RCC 7860 (cell line): ENCODE data around the gene ST3GAL4.

Experiments
- DNase-seq: peaks from one replicate; pipeline ENCODE4 v3.0.0-alpha.2; 2015; ENCODE audit warnings: low spot score
- FAIRE-seq: peaks from 2 replicates; lab custom pipeline; 2012; peaks lifted over from hg19 to GRCh38; lab: Jason Lieb, UNC

Gene ST3GAL4

GRCh38 chr11:126403022-126403581 is 47.6 kb downstream of the ST3GAL4 start:
- FAIRE-seq = no peak
- no peak for DNase-seq

DNA sequence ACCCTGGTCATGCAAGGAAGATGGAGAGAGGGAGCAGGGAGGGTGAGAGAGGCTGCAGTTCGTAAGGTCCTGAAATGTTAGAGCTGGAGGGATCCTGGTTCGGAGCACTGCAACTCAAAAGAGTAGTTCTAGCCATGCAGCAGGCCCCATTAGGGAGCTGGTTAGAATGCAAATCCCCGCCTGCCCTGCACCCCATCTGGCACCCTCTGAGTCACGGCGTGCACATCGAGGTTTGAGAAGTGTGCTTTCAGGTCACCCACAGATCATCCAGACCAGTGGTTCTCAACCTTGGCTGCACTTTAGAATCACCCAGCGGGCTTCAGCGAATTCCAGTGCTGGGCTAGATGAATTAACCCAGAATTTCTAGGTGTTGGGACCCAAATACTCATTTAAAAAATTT is 48.2 kb downstream of the ST3GAL4 start:
- no peak for FAIRE-seq
- no peak for DNase-seq

- no peak for FAIRE-seq
- DNase-seq = no peak
These were observed 48.9 kb downstream of the ST3GAL4 start for GRCh38 chr11:126404367-126404766.

DNA sequence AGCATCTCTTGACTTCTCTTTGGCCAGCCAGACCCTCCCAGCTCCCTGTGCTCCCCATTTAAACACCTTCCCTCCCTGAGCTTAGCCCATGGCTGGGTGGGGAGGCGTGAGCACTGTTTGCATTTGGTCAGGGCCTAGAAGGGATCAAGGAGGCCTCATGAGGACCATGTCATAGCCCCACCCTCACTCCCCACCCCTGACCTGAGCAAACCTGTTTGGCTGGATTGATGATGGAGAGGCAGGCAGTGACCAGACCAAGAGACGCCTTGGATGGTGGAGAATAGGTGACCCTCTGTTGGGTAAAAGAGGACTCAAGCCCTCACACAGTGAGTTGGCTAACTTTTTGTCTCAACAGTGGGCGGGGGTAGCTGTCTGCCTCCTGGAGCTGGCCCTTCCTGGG is 49.9 kb downstream of the ST3GAL4 start:
- DNase-seq (no peak), FAIRE-seq (no peak)

DNA sequence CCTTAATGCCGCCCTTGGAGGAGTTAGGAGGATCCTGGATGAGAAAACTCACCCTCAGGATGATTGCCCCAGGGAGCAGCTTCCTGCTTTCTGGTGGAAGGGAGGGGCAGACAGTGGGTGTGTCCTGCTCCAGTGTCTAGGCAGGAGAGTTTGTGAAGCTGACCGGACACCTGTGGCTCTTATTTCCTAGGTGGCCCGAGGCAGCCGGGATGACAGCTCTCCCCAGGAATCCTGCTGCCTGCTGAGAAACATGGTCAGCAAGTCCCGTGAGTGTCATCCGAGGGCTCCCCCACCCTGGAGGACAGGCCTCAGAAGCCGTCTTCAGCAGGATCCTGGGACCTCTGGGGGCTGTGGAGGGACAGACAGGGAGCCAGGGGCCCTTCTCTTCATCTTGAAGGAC is 50.4 kb downstream of the ST3GAL4 start:
- no peak for FAIRE-seq
- DNase-seq = no peak

- DNase-seq = no peak
- FAIRE-seq = no peak
These were observed 50.9 kb downstream of the ST3GAL4 start for GRCh38 chr11:126406368-126406767.

GRCh38 chr11:126407101-126407521 is 51.6 kb downstream of the ST3GAL4 start:
- DNase-seq = no peak
- no peak for FAIRE-seq

DNA sequence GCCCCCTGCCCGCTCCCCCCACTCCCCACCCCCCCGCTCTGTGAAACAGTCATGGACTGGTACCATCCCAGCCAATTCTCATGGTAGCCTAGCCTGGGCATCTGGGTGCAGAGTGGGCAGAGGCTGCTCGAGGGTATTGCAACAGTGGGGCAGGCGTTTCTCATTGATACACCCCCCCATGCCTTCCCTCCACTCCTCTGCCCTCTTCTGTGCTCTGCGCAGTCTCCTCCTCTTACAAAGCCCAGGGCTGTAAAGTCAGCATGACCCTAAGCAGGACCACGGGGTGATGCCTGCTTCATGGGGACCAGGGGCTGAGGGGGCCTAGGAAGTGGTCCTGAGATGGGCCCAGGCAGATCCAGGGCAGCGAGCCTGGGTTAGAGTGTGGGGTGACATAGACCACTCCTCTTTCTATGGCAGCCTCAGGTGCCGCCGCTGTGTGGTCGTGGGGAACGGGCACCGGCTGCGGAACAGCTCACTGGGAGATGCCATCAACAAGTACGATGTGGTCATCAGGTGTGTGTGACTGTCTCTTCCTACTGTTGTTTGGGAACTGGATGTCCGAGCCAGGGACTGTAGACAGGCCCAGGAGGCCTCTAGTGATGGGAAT is 52.3 kb downstream of the ST3GAL4 start:
- DNase-seq = no peak
- no peak for FAIRE-seq

- no peak for FAIRE-seq
- no peak for DNase-seq
These were observed 53.0 kb downstream of the ST3GAL4 start for GRCh38 chr11:126408496-126408895.

GRCh38 chr11:126408901-126409619 is 53.6 kb downstream of the ST3GAL4 start:
- no peak for DNase-seq
- no peak for FAIRE-seq

- DNase-seq = no peak
- FAIRE-seq = no peak
These were observed 54.1 kb downstream of the ST3GAL4 start for GRCh38 chr11:126409620-126409985.

GRCh38 chr11:126410649-126411048 is 55.2 kb downstream of the ST3GAL4 start:
- FAIRE-seq (no peak), DNase-seq (no peak)

DNA sequence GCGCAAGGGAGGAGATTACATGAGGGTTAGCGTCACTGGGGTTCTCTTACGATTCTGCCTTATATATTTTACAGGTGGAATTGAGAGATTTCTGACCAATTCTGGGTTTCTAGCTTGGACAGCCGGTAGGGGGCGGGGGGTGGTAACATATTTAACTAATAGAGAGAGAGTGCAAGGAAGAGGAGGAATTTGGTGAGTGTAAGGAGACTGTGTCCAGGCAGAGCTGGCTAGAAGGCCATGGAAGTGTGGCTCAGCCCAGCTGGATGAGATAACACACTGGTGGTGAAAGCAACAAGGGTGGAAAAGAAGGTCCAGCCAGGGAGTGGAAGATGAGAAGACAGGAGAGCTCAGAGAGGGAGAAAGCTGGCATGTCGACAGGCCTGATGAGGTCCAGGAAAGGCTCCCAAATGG is 56.5 kb downstream of the ST3GAL4 start:
- no peak for DNase-seq
- no peak for FAIRE-seq

DNA sequence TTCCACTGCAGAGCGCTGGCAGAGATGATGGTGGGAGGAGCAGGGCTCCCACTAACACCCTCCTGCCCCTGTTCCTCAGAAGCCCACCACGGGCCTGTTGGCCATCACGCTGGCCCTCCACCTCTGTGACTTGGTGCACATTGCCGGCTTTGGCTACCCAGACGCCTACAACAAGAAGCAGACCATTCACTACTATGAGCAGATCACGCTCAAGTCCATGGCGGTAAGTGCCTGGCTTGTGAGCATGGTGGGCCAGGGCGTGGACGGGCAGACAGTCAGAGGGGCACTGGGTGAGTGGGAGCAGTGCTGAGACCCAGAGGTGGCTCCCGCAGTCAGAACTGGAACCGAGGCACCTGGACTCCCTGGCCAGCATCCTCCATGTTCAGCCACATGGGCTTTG is 57.9 kb downstream of the ST3GAL4 start:
- no peak for FAIRE-seq
- no peak for DNase-seq

GRCh38 chr11:126413843-126414405 is 58.4 kb downstream of the ST3GAL4 start:
- no peak for DNase-seq
- FAIRE-seq = no peak

DNA sequence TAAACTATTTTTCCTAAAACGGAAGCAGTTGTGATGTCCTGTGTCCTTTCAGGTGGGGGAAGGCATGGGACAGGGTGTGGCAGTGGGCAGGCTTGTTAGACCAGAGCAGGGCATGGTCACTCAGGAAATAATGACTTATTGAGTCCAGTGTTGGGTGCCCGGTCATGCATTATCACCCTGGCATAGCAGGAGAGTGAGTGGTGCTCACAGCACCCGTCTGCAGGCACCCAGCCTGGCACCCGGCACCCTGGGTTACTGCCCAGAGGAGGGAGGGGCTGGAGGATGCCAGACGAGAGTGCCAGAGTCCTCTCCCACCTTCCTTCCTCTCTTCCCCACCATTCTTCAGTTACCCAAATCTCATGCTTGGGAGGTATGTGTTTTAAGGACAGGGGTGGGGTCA is 59.1 kb downstream of the ST3GAL4 start:
- no peak for FAIRE-seq
- DNase-seq = no peak

- no peak for FAIRE-seq
These were observed 59.6 kb downstream of the ST3GAL4 start for GRCh38 chr11:126415128-126415527.

DNA sequence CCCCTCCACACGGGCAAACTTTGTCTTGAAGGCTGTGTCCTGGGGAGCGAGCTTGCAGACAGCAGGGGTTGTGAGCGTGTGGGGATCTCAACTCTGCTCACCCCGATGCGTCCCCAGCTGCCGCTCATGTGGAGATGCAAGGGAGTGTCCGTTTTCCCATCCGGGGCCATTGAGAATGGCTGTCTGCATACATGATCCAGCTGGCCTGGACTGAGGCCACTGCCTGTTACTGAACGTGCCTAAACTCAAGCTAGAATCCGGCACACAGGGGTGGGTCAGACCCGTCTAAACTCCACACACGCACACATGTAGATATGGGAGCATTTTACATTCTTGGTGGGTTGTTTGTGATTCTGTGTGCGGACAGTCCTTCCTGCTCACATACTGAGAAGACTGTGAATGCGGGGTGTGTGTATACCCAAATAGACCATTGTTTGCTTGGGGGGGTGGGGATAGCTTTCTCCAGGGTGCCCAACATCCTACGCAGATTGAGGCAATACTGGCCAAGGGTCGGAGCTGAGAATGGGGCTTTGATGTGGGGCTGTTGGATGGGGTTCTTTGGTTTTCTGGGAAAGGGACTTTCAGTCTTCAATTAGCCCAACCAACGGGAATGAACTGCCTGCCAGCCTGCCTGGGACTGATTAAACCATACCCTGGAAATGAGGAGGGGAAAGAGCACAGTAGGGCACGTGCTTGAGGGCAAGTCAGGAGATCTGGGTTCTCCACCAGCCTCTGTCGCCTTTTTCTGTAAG is 60.4 kb downstream of the ST3GAL4 start:
- FAIRE-seq (no peak), DNase-seq (no peak)

More at GRCh38 chr11:126415128-126415527, 59.6 kb downstream of the ST3GAL4 start:
- no peak for DNase-seq

DNA sequence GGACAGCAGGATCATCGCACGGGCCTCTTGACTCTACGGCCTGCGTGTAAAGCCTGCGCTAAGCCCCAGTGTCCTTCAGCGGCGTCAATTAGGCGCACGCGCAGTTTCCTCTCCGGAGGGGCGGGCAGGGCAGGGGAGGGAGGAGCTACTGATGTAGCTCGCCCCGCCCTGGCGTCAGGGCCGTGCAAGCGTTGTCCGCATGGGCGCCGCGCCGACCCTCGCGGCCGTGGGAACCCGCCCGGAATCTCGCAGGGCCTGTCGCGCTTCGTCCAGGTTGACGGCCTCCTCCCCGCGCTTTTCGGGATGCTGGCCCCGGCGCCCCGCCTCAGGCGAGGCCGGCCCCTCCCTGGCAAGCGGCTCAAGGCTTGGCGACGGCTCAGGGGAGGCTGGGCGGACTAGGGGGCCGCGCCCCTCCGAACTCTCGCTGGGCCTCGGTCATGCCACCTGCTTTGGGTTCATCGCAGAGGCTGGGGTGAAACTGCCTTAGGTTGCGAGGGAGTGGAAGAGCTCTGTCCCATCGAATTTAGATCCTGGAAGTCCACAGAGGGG is 61.1 kb downstream of the ST3GAL4 start:
- FAIRE-seq (no peak), DNase-seq (no peak)

- FAIRE-seq = no peak
- DNase-seq = no peak
These were observed 61.8 kb downstream of the ST3GAL4 start for GRCh38 chr11:126417091-126417862.
